SK-N-SH treated with all-trans-retinoic acid at 6 μM for 48 hours (cell line): ENCODE results near the gene SLU7.

ENCODE experiments used
- ZFP30 ChIP-seq: fragments of 450-650 bp; formaldehyde crosslinking; IDR thresholded peaks from 2 replicates; pipeline ENCODE4 v1.5.0; 2022; ENCODE audit warnings: mild to moderate bottlenecking, moderate library complexity
- TF ChIP-seq, protein P1 (sequence below): fragments of 250-450 bp; sonication (Bioruptor Pico); IDR thresholded peaks from 2 replicates; pipeline ENCODE4 v1.5.1; 2020; ENCODE audit warnings: low read depth, mild to moderate bottlenecking, moderate library complexity

- no peak for TF ChIP-seq ZFP30
- TF ChIP-seq, protein P1, sequence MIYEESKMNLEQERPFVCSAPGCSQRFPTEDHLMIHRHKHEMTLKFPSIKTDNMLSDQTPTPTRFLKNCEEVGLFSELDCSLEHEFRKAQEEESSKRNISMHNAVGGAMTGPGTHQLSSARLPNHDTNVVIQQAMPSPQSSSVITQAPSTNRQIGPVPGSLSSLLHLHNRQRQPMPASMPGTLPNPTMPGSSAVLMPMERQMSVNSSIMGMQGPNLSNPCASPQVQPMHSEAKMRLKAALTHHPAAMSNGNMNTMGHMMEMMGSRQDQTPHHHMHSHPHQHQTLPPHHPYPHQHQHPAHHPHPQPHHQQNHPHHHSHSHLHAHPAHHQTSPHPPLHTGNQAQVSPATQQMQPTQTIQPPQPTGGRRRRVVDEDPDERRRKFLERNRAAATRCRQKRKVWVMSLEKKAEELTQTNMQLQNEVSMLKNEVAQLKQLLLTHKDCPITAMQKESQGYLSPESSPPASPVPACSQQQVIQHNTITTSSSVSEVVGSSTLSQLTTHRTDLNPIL (CRISPR knock-in tag): no peak
Observed at GRCh38 chr5:160397492-160397891, 21.4 kb downstream of the SLU7 start.
